Measurements from ENCODE around the gene ABCB9. TPM values are rescaled to one million over a fixed set of nuclear protein-coding genes. Genes with fewer than 3 reads are reported as not detected.

Gene ABCB9
- total RNA-seq, 1 experiment from 2014 or later = 20.9 TPM

DNA sequence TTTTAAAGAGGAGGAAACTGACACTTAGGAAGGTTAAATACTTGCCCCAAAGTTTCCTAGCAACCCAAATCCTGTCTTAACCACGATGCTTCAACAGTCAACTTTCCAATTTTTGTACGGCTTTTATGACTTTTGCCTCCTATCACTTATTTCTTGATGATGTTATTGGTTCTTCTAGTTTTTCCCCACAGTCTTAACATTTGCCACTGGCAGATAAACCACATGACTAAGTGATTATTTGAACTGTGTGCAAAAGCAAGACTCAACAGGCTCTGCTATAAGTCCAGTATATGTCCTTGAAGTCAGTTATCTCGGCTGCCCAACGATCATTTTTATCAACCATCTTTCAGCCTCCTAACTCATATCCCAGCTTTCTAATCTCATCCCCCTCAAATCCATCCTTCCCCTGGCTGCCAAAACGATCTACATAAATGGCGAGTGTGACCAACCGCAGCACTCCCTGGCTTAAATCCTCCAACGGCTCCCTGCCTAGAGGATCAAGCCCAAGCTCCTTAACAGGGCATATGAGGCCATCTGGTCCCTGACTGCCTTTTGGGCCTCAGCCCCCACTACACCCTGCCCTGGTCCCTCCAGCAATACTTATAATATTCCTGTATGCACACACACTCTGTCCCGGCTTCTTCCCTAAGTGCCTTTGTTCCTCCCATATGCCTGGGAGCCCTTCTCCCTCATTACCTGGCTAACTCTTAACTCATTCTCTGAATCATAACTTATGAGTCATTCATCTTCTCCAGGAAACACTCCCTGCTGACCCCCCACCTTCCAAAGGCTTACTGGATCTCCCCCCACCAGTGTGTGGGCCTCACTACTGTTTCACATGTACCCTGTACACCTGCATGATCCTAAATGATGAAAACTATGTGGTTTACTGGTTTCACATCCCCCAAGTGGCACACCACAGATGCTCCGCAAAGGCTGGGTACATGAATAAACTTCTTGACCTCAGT is 79.1 kb downstream of the ABCB9 start:
- CTCF ChIA-PET = no interaction called here
- TF ChIP-seq CTCF (conservative IDR thresholded peaks at IDR 0.05; ENCODE audit: low read depth, low read length) (no peak), EZH2phosphoT487 (IDR thresholded peaks at IDR 0.05; ENCODE audit: borderline replicate concordance, low read length) (no peak), EZH2 (IDR thresholded peaks at IDR 0.05; ENCODE audit: low read length, unreplicated experiment) (no peak)
- H3K9me3 ChIP-seq (ENCODE audit: low read length) = no peaks in the 10 kb centered on the region
- no peaks in the 10 kb centered on the region for H3K27me3 ChIP-seq (ENCODE audit: low read length)
- peak overlapping the region; percentile 77 for H3K4me2 ChIP-seq (ENCODE audit: low read length)
- H4K20me1 ChIP-seq (ENCODE audit: low read length) = peaks cover 35% of the 10 kb centered on the region
- no peak overlapping the region for H2AFZ ChIP-seq (ENCODE audit: low read length)
- H3K4me3 ChIP-seq (ENCODE audit: low read length) = peak overlapping the region; percentile 49
- H3K36me3 ChIP-seq (ENCODE audit: low read depth, low read length) = peaks cover 4% of the 10 kb centered on the region; the same call in 1 of the 2 replicates
- no TSS peak for BruUV-seq (replicated peaks)
- intact Hi-C loops (cut with micrococcal nuclease) = loop anchor here (1.0 to 2.0 kb wide), 2 partner anchors 11 to 60 kb away; no protein-coding TSS in a partner anchor
- peak; percentile 66 for ATAC-seq
- H3K9me2 ChIP-seq (replicated peaks; ENCODE audit: low read length) = no peaks in the 10 kb centered on the region
- peak overlapping the region; percentile 90 for H3K27ac ChIP-seq (ENCODE audit: low read length)
- peaks cover 80% of the 10 kb centered on the region for H3K4me1 ChIP-seq (ENCODE audit: insufficient read depth, low read length)
- peaks cover 99% of the 10 kb centered on the region for H3K79me2 ChIP-seq (ENCODE audit: low read length)
- peak overlapping the region; percentile 74 for H3K9ac ChIP-seq (ENCODE audit: low read length)
- POLR2A ChIA-PET (ENCODE audit: unreplicated experiment) = no interaction called here
- H3F3A ChIP-seq (ENCODE audit: low read length, unreplicated experiment) = peaks cover 25% of the 10 kb centered on the region
- peak; percentile 97 for DNase-seq

DNA sequence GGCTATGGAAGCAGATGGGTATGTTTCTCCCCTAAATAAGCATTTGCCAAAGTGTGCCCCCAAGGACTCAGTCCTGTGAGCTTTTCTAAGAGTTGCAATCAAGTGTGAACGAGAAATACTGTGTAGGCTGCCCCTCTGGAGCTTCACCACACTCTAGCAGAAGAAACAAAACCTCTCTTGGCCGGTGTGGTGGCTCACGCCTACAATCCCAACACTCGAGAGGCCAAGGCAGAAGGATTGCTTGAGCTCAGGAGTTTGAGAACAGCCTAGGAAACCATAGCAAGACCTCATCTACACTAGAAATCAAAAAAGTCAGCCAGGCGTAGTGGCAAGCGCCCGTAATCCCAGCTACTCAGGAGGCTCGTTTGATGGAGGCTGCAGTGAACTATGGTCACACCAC is 80.1 kb downstream of the ABCB9 start:
- no peak overlapping the region for H2AFZ ChIP-seq (ENCODE audit: low read length)
- H3K27ac ChIP-seq (ENCODE audit: low read length) = peak overlapping the region; percentile 90
- no peaks in the 10 kb centered on the region for H3K9me2 ChIP-seq (replicated peaks; ENCODE audit: low read length)
- intact Hi-C loops (cut with micrococcal nuclease) = loop anchor here (2.0 kb wide), 1 partner anchor 61 kb away; no protein-coding TSS in a partner anchor
- DNase-seq (no peak), ATAC-seq (no peak)
- H3K4me3 ChIP-seq (ENCODE audit: low read length) = peak overlapping the region; percentile 49
- no peaks in the 10 kb centered on the region for H3K27me3 ChIP-seq (ENCODE audit: low read length)
- no TSS peak for BruUV-seq (replicated peaks)
- peaks cover 99% of the 10 kb centered on the region for H3K79me2 ChIP-seq (ENCODE audit: low read length)
- ChIA-PET POLR2A (ENCODE audit: unreplicated experiment) (no interaction called here), CTCF (no interaction called here)
- peak overlapping the region; percentile 77 for H3K4me2 ChIP-seq (ENCODE audit: low read length)
- H3K4me1 ChIP-seq (ENCODE audit: insufficient read depth, low read length) = peaks cover 71% of the 10 kb centered on the region
- peaks cover 4% of the 10 kb centered on the region; the same call in 1 of the 2 replicates for H3K36me3 ChIP-seq (ENCODE audit: low read depth, low read length)
- peaks cover 45% of the 10 kb centered on the region for H4K20me1 ChIP-seq (ENCODE audit: low read length)
- H3F3A ChIP-seq (ENCODE audit: low read length, unreplicated experiment) = peaks cover 15% of the 10 kb centered on the region
- no peaks in the 10 kb centered on the region for H3K9me3 ChIP-seq (ENCODE audit: low read length)
- peak overlapping the region; percentile 74 for H3K9ac ChIP-seq (ENCODE audit: low read length)
- no peak for TF ChIP-seq CTCF (conservative IDR thresholded peaks at IDR 0.05; ENCODE audit: low read depth, low read length)
- no peak for TF ChIP-seq EZH2 (IDR thresholded peaks at IDR 0.05; ENCODE audit: low read length, unreplicated experiment)
- no peak for TF ChIP-seq EZH2phosphoT487 (IDR thresholded peaks at IDR 0.05; ENCODE audit: borderline replicate concordance, low read length)
